Heart right ventricle (tissue), 16 donors: ENCODE measurements around the gene PDXK. TPM values are rescaled to one million over a fixed set of nuclear protein-coding genes. Genes with fewer than 3 reads are reported as not detected.

Experiments
- ATAC-seq, 8 donors: fragments of 200-7000 bp; cut with Tn5 transposase; one replicate each; pipeline ENCODE4 v1.9.1; 2020; ENCODE audit warnings: mild to moderate bottlenecking in 8 of 8, moderate library complexity in 8 of 8, moderate number of reproducible peaks in 1 of 8
- DNase-seq, 2 donors: peaks; one replicate each; pipeline ENCODE4 v3.0.0-alpha.2; 2020
- H3K27ac ChIP-seq, 10 donors: fragments of 200-600 bp; sonication (generic) in 2 of 10; one replicate each; pipeline versions ENCODE4 v1.5.0 to v1.8.0; 2020 to 2022; ENCODE audit warnings: mild to moderate bottlenecking in 3 of 10
- H3K27me3 ChIP-seq, 7 donors: fragments of 200-600 bp; one replicate each; pipeline ENCODE4 v1.8.0; 2021 to 2022; ENCODE audit warnings: mild to moderate bottlenecking in 2 of 7
- H3K36me3 ChIP-seq, 9 donors: fragments of 200-600 bp; sonication (generic) in 1 of 9; one replicate each; pipeline versions ENCODE4 v1.5.0 to v1.8.0; 2020 to 2022; ENCODE audit warnings: mild to moderate bottlenecking in 2 of 9
- H3K4me1 ChIP-seq, 9 donors: fragments of 200-600 bp; sonication (generic) in 1 of 9; one replicate each; pipeline versions ENCODE4 v1.5.0 to v1.8.0; 2020 to 2022; ENCODE audit warnings: mild to moderate bottlenecking in 4 of 9
- H3K4me3 ChIP-seq, 10 donors: fragments of 200-600 bp; sonication (generic) in 2 of 10; one replicate each; pipeline versions ENCODE4 v1.5.0 to v1.8.0; 2020 to 2022; ENCODE audit warnings: mild to moderate bottlenecking in 7 of 10, moderate library complexity in 2 of 10
- H3K9me3 ChIP-seq, 11 donors: fragments of 200-600 bp in 10 of 11; sonication (generic) in 2 of 11; one replicate each; pipeline versions ENCODE4 v1.5.0 to v1.8.0; 2013 to 2022; ENCODE audit warnings: mild to moderate bottlenecking in 2 of 11, control low read depth in 1 of 11, moderate library complexity in 1 of 11
- CTCF ChIP-seq, 9 donors: fragments of 200-600 bp; sonication (generic) in 2 of 9; IDR thresholded peaks; one replicate each; pipeline versions ENCODE4 v1.5.0 to v1.8.0; 2021 to 2022; ENCODE audit warnings: antibody characterized with exemption in 9 of 9, mild to moderate bottlenecking in 5 of 9, moderate library complexity in 1 of 9
- WGBS, 2 donors: extraction: QIAGEN DNeasy Blood & Tissue Kit; methylation state at CpG; one replicate each; pipeline ENCODE4 v1.1.7; 2013; ENCODE audit warnings: inconsistent platforms in 1 of 2; 5-methylcytosine and 5-hydroxymethylcytosine counted together
- intact Hi-C, 10 donors: fragments of 100-400 bp; cut with DNase I; formaldehyde crosslinking; loops; one replicate each; pipeline versions ENCODE4 v1.11.1 to v1.14.2; 2022
- polyA plus RNA-seq, 2 donors: library from polyadenylated mRNA; stranded (reverse); fragments of 200-250 nt; gene quantifications; one replicate each; pipeline ENCODE4 v1.2.3, GENCODE V29; 2013
- total RNA-seq, 10 donors: library from RNA; stranded (reverse); fragmentation: NEBNext Ultra II Directional in 3 of 10; extraction: Animal tissue kit (Norgen Biotek cat#: 25700) in 3 of 10; gene quantifications; one replicate each; pipeline versions ENCODE4 v1.2.1 to v1.2.4, GENCODE V29; 2021 to 2023
- donor health status: Arrhythmogenic right ventricular cardiomyopathy.
- donor health status: ischemic (EF 13 %, LVEDD 7.1; RV severe dilation, severe dysfunction).
- donor health status: healthy with polysubstance abuse.
- donor health status: DM: no; HTN: yes; CAD: no.
- donor health status: DM: no; HTN: no; CAD: no.
- donor health status: ischemic (EF 25% LVEDD 6.9; RV normal size, moderate dysfunction).
- donor health status: ischemic (EF 25% LVEDD 5.7; RV mildly dilated, moderate dysfunction).
- donor health status: healthy.
- donor health status: DM: yes; HTN: yes; CAD: no.
- donor health status: Ischemic cardiomyopathy.
- donor health status: ischemic (EF 35%, LVEDD 5.7; RV mildly dilated, moderate dysfunction).
- donor health status: nonischemic (EF 11% LVEDD 7.7; RV severe dilation, severe dysfunction).
- donor health status: DM: yes; HTN: yes; CAD: no.
- donor health status: PGD.
- donor health status: ischemic (EF 29% LVEDD 5.4; RV normal size, mild dysfunction).
- donor health status: nonischemic (EF 23%, LVEDD 6.1; RV moderate dilation, normal function).

The PDXK gene
- total and polyA plus RNA-seq, 12 donors = 47.8 to 102 (median 73.0) TPM

- H3K9me3 ChIP-seq = no peaks in the 10 kb centered on the region
- TF ChIP-seq CTCF (IDR thresholded peaks at IDR 0.05) = no peak
- ATAC-seq (no peak), DNase-seq (no peak)
- H3K27ac ChIP-seq = no peak overlapping the region
- no peak overlapping the region for H3K4me3 ChIP-seq
- peaks cover 0 to 79% (median 22%) of the 10 kb centered on the region in 9 donors for H3K36me3 ChIP-seq
- peaks cover 0 to 5% (median 0%) of the 10 kb centered on the region in 9 donors for H3K4me1 ChIP-seq
- WGBS, 2 donors = 97% methylated on average over 18 of the region's 18 CpGs
- intact Hi-C loops = loop anchor here in 2 of 10 donors (5.0 to 10.0 kb wide), 3 partner anchors 48 to 60 kb away; no protein-coding TSS in a partner anchor
- H3K27me3 ChIP-seq = no peaks in the 10 kb centered on the region
Observed at GRCh38 chr21:43744725-43745124, 25.8 kb downstream of the PDXK start.

GRCh38 chr21:43745772-43746517 lies 27.0 kb downstream of the PDXK start:
- H3K27me3 ChIP-seq = no peaks in the 10 kb centered on the region
- intact Hi-C loops = loop anchor here in 2 of 10 donors (10.0 kb wide), 2 partner anchors 59 to 61 kb away; no protein-coding TSS in a partner anchor
- peaks cover 0 to 91% (median 22%) of the 10 kb centered on the region in 9 donors for H3K36me3 ChIP-seq
- ATAC-seq = no peak
- H3K9me3 ChIP-seq = no peaks in the 10 kb centered on the region
- no peak for TF ChIP-seq CTCF (IDR thresholded peaks at IDR 0.05)
- no peak overlapping the region for H3K4me3 ChIP-seq
- H3K27ac ChIP-seq = no peak overlapping the region
- no peak for DNase-seq
- H3K4me1 ChIP-seq = peaks cover 0 to 5% (median 0%) of the 10 kb centered on the region in 9 donors
- WGBS, 2 donors = 67 to 86% methylated on average over 16 of the region's 16 CpGs

DNA sequence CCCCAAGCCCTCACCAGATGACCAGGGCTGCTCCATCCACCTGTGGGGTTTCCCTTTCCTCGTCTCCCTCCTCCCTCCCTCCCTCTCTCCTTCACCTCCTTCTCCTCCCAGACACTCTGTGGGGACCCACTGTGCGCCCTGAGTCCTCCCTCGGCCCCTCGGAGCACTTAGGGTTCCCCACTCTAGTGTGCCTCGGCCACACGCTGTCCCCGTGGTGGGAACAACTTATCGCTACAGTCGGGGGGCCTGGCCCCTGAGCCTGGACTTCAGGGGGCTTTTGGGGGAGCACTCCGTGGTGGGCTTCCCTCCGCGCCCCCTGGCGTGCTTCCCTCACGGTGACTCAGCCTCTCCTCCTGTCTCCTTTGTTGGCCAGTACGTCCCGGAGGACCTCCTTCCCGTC lies 29.7 kb downstream of the PDXK start:
- no peak for TF ChIP-seq CTCF (IDR thresholded peaks at IDR 0.05)
- DNase-seq = no peak
- H3K27ac ChIP-seq = no peak overlapping the region
- 93 to 95% methylated on average over 17 of the region's 17 CpGs for WGBS, 2 donors
- H3K4me3 ChIP-seq = no peak overlapping the region
- intact Hi-C loops = loop anchor here in 2 of 10 donors (10.0 kb wide), 2 partner anchors 56 to 64 kb away; no protein-coding TSS in a partner anchor
- peaks cover 0 to 100% (median 34%) of the 10 kb centered on the region in 9 donors for H3K36me3 ChIP-seq
- H3K4me1 ChIP-seq = no peaks in the 10 kb centered on the region
- no peaks in the 10 kb centered on the region for H3K9me3 ChIP-seq
- no peak for ATAC-seq
- H3K27me3 ChIP-seq = no peaks in the 10 kb centered on the region

DNA sequence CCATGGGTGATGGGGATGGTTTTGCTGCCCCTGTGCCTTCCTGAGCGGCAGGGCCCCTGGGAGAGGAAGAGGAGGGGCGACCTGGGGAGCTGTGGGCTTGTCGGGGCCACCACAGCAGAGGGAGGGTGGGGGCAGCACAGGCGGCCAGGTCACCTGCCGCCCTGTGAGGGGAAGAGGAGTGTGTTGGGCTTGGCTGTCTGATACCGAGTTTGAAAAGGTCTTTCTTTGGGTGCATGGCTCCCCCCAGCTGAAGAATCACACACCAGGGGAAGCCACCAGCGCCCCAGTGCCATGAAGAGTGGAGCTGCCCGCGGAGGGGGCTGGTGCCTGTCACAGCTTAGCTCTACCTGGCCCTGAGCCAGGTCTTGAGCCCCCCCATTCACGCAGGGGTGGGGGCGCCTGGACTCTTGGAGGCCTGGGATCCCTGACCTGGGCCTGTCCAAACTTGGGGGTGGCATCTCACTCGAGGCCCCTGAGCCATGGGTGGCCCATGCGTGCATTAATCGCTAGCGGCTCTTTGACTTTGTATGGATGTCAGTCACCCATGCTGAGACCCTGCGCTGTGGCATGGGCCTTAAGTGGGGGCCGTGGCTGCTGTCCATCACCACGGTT lies 30.8 kb downstream of the PDXK start:
- no peaks in the 10 kb centered on the region for H3K9me3 ChIP-seq
- 88 to 92% methylated on average over 17 to 18 of the region's 18 CpGs for WGBS, 2 donors
- peaks cover 0 to 100% (median 31%) of the 10 kb centered on the region in 9 donors for H3K36me3 ChIP-seq
- no peak for TF ChIP-seq CTCF (IDR thresholded peaks at IDR 0.05)
- DNase-seq (no peak), ATAC-seq (no peak)
- no peak overlapping the region for H3K4me3 ChIP-seq
- no peak overlapping the region for H3K27ac ChIP-seq
- H3K4me1 ChIP-seq = peaks cover 0 to 5% (median 0%) of the 10 kb centered on the region in 9 donors
- intact Hi-C loops = loop anchor here in 2 of 10 donors (10.0 kb wide), 2 partner anchors 55 to 65 kb away; no protein-coding TSS in a partner anchor
- no peaks in the 10 kb centered on the region for H3K27me3 ChIP-seq
